H1 (cell line): ENCODE data around the gene OAS3.

Source experiments
- CREB1 ChIP-seq: IDR thresholded peaks from 2 replicates; pipeline ENCODE4 v1.6.1; 2012; ENCODE audit warnings: inconsistent platforms
- CTBP2 ChIP-seq: IDR thresholded peaks from 2 replicates; pipeline ENCODE4 v1.7.0; 2011; ENCODE audit warnings: borderline replicate concordance, mild to moderate bottlenecking, moderate library complexity, mixed read lengths, low read length; ENCODE audit not compliant: insufficient read depth, insufficient read length
- EP300 ChIP-seq, 2 experiments: IDR thresholded peaks; 1 replicate in 1 of 2; 2 replicates in 1 of 2; pipeline ENCODE4 v1.6.1; 2011 to 2012; ENCODE audit warnings: low read depth in 2 of 2, low read length in 2 of 2, mild to moderate bottlenecking in 2 of 2, borderline replicate concordance in 1 of 2, inconsistent platforms in 1 of 2, moderate library complexity in 1 of 2
- MAFK ChIP-seq: IDR thresholded peaks from 2 replicates; pipeline ENCODE4 v1.6.1; 2012; ENCODE audit warnings: low read depth, mild to moderate bottlenecking, improper control_type of control experiment, low read length
- NRF1 ChIP-seq: IDR thresholded peaks from 2 replicates; pipeline ENCODE4 v1.6.1; 2011; ENCODE audit warnings: mild to moderate bottlenecking, low read depth, low read length, improper control_type of control experiment
- POLR2A ChIP-seq, 2 experiments: IDR thresholded peaks; 1 replicate in 1 of 2; 2 replicates in 1 of 2; pipeline ENCODE4 v1.6.1; 2011; ENCODE audit warnings: low read depth in 2 of 2, low read length in 2 of 2, mild to moderate bottlenecking in 2 of 2; ENCODE audit errors: control extremely low read depth in 1 of 2
- RFX5 ChIP-seq: IDR thresholded peaks from 2 replicates; pipeline ENCODE4 v1.6.1; 2011; ENCODE audit warnings: low read depth, low read length, improper control_type of control experiment, borderline replicate concordance
- YY1 ChIP-seq: IDR thresholded peaks from 2 replicates; pipeline ENCODE4 v1.6.1; 2011; ENCODE audit warnings: low read depth, mild to moderate bottlenecking, low read length
- TF ChIP-seq, protein P1 (sequence below), 3 experiments: IDR thresholded peaks; 1 replicate in 2 of 3; 2 replicates in 1 of 3; pipeline versions ENCODE4 v1.5.1 to v1.6.1; 2011; ENCODE audit warnings: low read length in 3 of 3, mild to moderate bottlenecking in 3 of 3, inconsistent platforms in 2 of 3, low read depth in 1 of 3, moderate library complexity in 1 of 3; ENCODE audit not compliant: insufficient read depth in 1 of 3; ENCODE audit errors: control extremely low read depth in 1 of 3

- TF ChIP-seq, protein P1, sequence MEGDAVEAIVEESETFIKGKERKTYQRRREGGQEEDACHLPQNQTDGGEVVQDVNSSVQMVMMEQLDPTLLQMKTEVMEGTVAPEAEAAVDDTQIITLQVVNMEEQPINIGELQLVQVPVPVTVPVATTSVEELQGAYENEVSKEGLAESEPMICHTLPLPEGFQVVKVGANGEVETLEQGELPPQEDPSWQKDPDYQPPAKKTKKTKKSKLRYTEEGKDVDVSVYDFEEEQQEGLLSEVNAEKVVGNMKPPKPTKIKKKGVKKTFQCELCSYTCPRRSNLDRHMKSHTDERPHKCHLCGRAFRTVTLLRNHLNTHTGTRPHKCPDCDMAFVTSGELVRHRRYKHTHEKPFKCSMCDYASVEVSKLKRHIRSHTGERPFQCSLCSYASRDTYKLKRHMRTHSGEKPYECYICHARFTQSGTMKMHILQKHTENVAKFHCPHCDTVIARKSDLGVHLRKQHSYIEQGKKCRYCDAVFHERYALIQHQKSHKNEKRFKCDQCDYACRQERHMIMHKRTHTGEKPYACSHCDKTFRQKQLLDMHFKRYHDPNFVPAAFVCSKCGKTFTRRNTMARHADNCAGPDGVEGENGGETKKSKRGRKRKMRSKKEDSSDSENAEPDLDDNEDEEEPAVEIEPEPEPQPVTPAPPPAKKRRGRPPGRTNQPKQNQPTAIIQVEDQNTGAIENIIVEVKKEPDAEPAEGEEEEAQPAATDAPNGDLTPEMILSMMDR (IDR thresholded peaks at IDR 0.05; ENCODE audit: control extremely low read depth in 1 of 3, insufficient read depth in 1 of 3, low read depth in 1 of 3, low read length in 3 of 3), result no peak
- TF ChIP-seq YY1 (no peak), EP300 (IDR thresholded peaks at IDR 0.05; ENCODE audit: borderline replicate concordance in 1 of 2, low read depth in 2 of 2, low read length in 2 of 2) (no peak), POLR2A (IDR thresholded peaks at IDR 0.05; ENCODE audit: control extremely low read depth in 1 of 2, low read depth in 2 of 2, low read length in 2 of 2) (no peak), RFX5 (no peak), MAFK (no peak), CTBP2 (no peak), NRF1 (no peak), CREB1 (no peak)
Observed at GRCh38 chr12:112906712-112907414, 31.4 kb upstream of the OAS3 start, which contains the start of gene OAS1.
